Endothelial cell of umbilical vein (primary cell): ENCODE results near the gene TMEM132A. TPM values are rescaled to one million over a fixed set of nuclear protein-coding genes. Genes with fewer than 3 reads are reported as not detected.

Experiments used
- BruUV-seq: library from RNA; stranded (reverse); fragments of 400-500 nt; replicated peaks from 2 replicates; lab custom pipeline; 2021; lab: Mats Ljungman, UMichigan
- CTCF ChIA-PET: fragments of 300-600, 350-600 bp; sonication (Branson Sonifier 250); formaldehyde crosslinking; loops from one replicate; lab custom pipeline; 2021; ENCODE audit warnings: antibody characterized with exemption, inconsistent platforms; lab: Charles Lee
- POLR2A ChIA-PET: fragments of 300-600, 350-600 bp; sonication (Branson Sonifier 250); formaldehyde crosslinking; loops from one replicate; lab custom pipeline; 2021; ENCODE audit warnings: antibody characterized with exemption, inconsistent platforms; lab: Charles Lee
- DNase-seq: peaks from one replicate; pipeline ENCODE4 v3.0.0-alpha.2; 2011; ENCODE audit warnings: low read depth, low spot score
- FAIRE-seq: peaks from 2 replicates; lab custom pipeline; 2011; peaks lifted over from hg19 to GRCh38; lab: Jason Lieb, UNC
- H2AFZ ChIP-seq: 2 replicates; pipeline ENCODE4 v1.6.0; 2012; ENCODE audit warnings: low read depth, low read length, control low read depth, inconsistent platforms
- H3K27ac ChIP-seq: 2 replicates; pipeline ENCODE4 v1.5.1; 2011; ENCODE audit warnings: low read depth, mild to moderate bottlenecking, control low read depth, low read length, moderate library complexity; ENCODE audit not compliant: insufficient read depth
- H3K27me3 ChIP-seq, 2 experiments: 2 replicates each; pipeline versions ENCODE4 v1.6.0 to v1.6.1; 2011; ENCODE audit warnings: low read length in 2 of 2, mixed read lengths in 1 of 2; ENCODE audit not compliant: control insufficient read depth in 2 of 2, insufficient read depth in 2 of 2
- H3K36me3 ChIP-seq, 2 experiments: 2 replicates in 1 of 2; 3 replicates in 1 of 2; pipeline ENCODE4 v1.5.1; 2011; ENCODE audit warnings: low read length in 2 of 2, mild to moderate bottlenecking in 1 of 2, moderate library complexity in 1 of 2; ENCODE audit not compliant: control insufficient read depth in 2 of 2, insufficient read depth in 2 of 2; ENCODE audit errors: extremely low read depth in 1 of 2
- H3K4me1 ChIP-seq: 3 replicates; pipeline ENCODE4 v1.5.1; 2011; ENCODE audit warnings: mild to moderate bottlenecking, low read length; ENCODE audit not compliant: control insufficient read depth, insufficient read depth; ENCODE audit errors: extremely low read depth
- H3K4me2 ChIP-seq: 2 replicates; pipeline ENCODE4 v1.6.1; 2011; ENCODE audit warnings: low read length, control low read depth, mixed read lengths; ENCODE audit not compliant: insufficient read depth
- H3K4me3 ChIP-seq, 3 experiments: fragments of 200-600 bp in 1 of 3; sonication (generic), shearing (Covaris generic) in 1 of 3; replicated peaks in 1 of 3; 2 replicates each; pipeline ENCODE4 v1.5.1; 2011 to 2016; ENCODE audit warnings: control low read depth in 3 of 3, low read length in 3 of 3, mild to moderate bottlenecking in 2 of 3, inconsistent platforms in 1 of 3, low read depth in 1 of 3, moderate library complexity in 1 of 3; ENCODE audit not compliant: insufficient read depth in 1 of 3
- H3K79me2 ChIP-seq: 2 replicates; pipeline ENCODE4 v1.6.0; 2012; ENCODE audit warnings: low read length, inconsistent platforms; ENCODE audit not compliant: control insufficient read depth, insufficient read depth
- H3K9ac ChIP-seq: replicated peaks from 2 replicates; pipeline ENCODE3; 2011; ENCODE audit warnings: low read length, control low read depth; ENCODE audit not compliant: insufficient read depth; ENCODE audit errors: extremely low read depth
- H3K9me1 ChIP-seq: replicated peaks from 3 replicates; pipeline ENCODE4 v1.6.0; 2011; ENCODE audit warnings: mild to moderate bottlenecking, low read length; ENCODE audit not compliant: control insufficient read depth, insufficient read depth; ENCODE audit errors: extremely low read depth
- H3K9me3 ChIP-seq: replicated peaks from 2 replicates; pipeline ENCODE4 v1.5.1; 2012; ENCODE audit warnings: low read length, inconsistent platforms; ENCODE audit not compliant: control insufficient read depth, insufficient read depth
- H4K20me1 ChIP-seq: replicated peaks from 2 replicates; pipeline ENCODE3; 2011; ENCODE audit warnings: mild to moderate bottlenecking, low read length; ENCODE audit not compliant: control insufficient read depth, insufficient read depth; ENCODE audit errors: extremely low read depth
- EZH2 ChIP-seq: IDR thresholded peaks from 2 replicates; pipeline ENCODE4 v1.6.1; 2012; ENCODE audit warnings: borderline replicate concordance, low read depth, mild to moderate bottlenecking, moderate library complexity, low read length, inconsistent platforms; ENCODE audit not compliant: severe bottlenecking
- FOS ChIP-seq: IDR thresholded peaks from 2 replicates; pipeline ENCODE4 v1.6.1; 2011; ENCODE audit warnings: mild to moderate bottlenecking, low read length, moderate library complexity, borderline replicate concordance; ENCODE audit not compliant: insufficient read depth
- GATA2 ChIP-seq: IDR thresholded peaks from 2 replicates; pipeline ENCODE4 v1.7.0; 2011; ENCODE audit warnings: low read depth, mild to moderate bottlenecking, moderate library complexity, mixed read lengths, low read length; ENCODE audit not compliant: insufficient read length, insufficient read depth
- JUN ChIP-seq: IDR thresholded peaks from 2 replicates; pipeline ENCODE4 v1.6.1; 2011; ENCODE audit warnings: borderline replicate concordance, low read depth; ENCODE audit not compliant: insufficient read length, insufficient read depth
- MYC ChIP-seq: IDR thresholded peaks from one replicate; pipeline ENCODE4 v1.6.1; 2011; ENCODE audit warnings: mild to moderate bottlenecking, low read depth, low read length
- POLR2A ChIP-seq: IDR thresholded peaks from 2 replicates; pipeline ENCODE4 v1.6.1; 2012; ENCODE audit warnings: low read depth, mild to moderate bottlenecking, control low read depth, low read length
- POLR2AphosphoS5 ChIP-seq: IDR thresholded peaks from 2 replicates; pipeline ENCODE4 v1.6.1; 2012; ENCODE audit warnings: low read depth, mild to moderate bottlenecking, control low read depth, low read length, moderate library complexity; ENCODE audit not compliant: insufficient read depth
- dilution Hi-C: fragments of 300-500 bp; cut with MboI; formaldehyde crosslinking; loops from one replicate; pipeline ENCODE4 v1.15.0; 2019; ENCODE audit warnings: low sequenced_read_pairs; ENCODE audit not compliant: extremely low pct_ligation_motif_present
- intact Hi-C: fragments of 100-400 bp; cut with micrococcal nuclease; formaldehyde crosslinking; loops from one replicate; pipeline ENCODE4 v1.10.0; 2022
- polyA plus RNA-seq, 4 experiments: library from polyadenylated mRNA; depleted of rRNA in 3 of 4; stranded (reverse) in 3 of 4; unstranded in 1 of 4; fragments of >200 nt; gene quantifications; 2 replicates each; pipeline versions ENCODE4 v1.2.1 to v1.2.3, GENCODE V29; 2011 to 2012; ENCODE audit warnings: missing spikeins in 1 of 4
- total RNA-seq: library from RNA; stranded (reverse); gene quantifications from 2 replicates; pipeline ENCODE4 v1.2.3, GENCODE V29; 2021
- TF ChIP-seq, protein P1 (sequence below), 2 donors: IDR thresholded peaks; 1 replicate in 1 of 2; 2 replicates in 1 of 2; pipeline ENCODE4 v1.5.1; 2011; ENCODE audit warnings: low read length in 2 of 2, mild to moderate bottlenecking in 2 of 2, moderate library complexity in 2 of 2, control low read depth in 1 of 2, inconsistent platforms in 1 of 2, low read depth in 1 of 2; ENCODE audit not compliant: insufficient read depth in 1 of 2; ENCODE audit errors: extremely low read depth in 1 of 2
- TF ChIP-seq, protein P2 (sequence below): IDR thresholded peaks from 2 replicates; pipeline ENCODE4 v1.6.1; 2011; ENCODE audit not compliant: insufficient read depth, insufficient read length

TMEM132A gene
- total and polyA plus RNA-seq, 2 donors (not counting 3 experiments of a cell fraction or from before 2014, with no cell fraction given), result 74.3 to 106 TPM

DNA sequence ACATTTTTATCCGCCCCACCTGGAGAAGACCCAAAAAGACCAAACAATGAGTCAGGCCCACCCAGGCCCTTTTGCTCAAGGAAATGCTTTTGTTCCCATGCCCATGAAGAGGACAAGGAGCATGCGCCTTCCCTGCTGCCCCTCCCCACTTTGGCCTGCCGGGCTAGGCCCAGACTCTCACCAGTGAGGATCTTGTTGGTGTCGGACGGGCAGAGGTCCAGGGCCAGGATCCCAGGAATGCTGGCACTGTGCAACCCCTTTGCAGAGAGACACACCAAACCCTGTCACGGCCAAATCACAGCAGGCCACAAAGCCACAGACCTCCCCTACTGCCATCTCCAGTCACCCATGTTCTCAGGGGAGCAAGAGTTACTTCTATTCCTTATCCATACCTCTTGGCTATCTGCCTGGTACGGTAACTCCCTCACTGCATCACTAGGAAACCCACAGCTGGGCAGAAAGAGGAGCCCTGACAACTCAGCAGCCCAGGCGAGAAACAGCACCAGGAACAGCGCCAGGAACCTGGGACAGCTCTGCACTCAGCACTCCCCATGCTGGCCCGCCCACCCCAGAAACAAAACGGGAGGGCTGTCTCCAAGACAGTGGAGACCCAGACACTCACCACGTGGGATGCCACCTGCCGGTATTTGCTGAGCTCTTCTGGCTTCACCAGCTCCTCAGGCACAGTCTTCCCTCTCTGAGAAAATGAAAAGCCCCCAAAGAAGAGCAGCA, 23.4 kb upstream of the TMEM132A start:
- Histone ChIP-seq H2AFZ (no peak overlapping the region), H3K9ac (no peak overlapping the region), H3K27ac (no peak overlapping the region), H3K9me1 (no peaks in the 10 kb centered on the region), H3K27me3 (no peaks in the 10 kb centered on the region), H3K36me3 (peaks cover 34 to 51% of the 10 kb centered on the region in 2 experiments), H4K20me1 (no peaks in the 10 kb centered on the region), H3K79me2 (peaks cover 37% of the 10 kb centered on the region), H3K4me3 (no peak overlapping the region), H3K4me1 (peaks cover 15% of the 10 kb centered on the region), H3K4me2 (no peak overlapping the region), H3K9me3 (no peaks in the 10 kb centered on the region)
- intact Hi-C loops, result no loop called here
- ChIA-PET POLR2A (no interaction called here), CTCF (interaction anchor here (0.9 to 13.1 kb wide), 8 partner anchors 10 to 124 kb away, joined by 3 to 300 read pairs (median 14); partner anchors contain the start of gene TMEM132A)
- TF ChIP-seq MYC (no peak), POLR2AphosphoS5 (no peak), JUN (no peak), EZH2 (no peak), POLR2A (no peak), GATA2 (no peak), FOS (no peak)
- TF ChIP-seq, protein P1, sequence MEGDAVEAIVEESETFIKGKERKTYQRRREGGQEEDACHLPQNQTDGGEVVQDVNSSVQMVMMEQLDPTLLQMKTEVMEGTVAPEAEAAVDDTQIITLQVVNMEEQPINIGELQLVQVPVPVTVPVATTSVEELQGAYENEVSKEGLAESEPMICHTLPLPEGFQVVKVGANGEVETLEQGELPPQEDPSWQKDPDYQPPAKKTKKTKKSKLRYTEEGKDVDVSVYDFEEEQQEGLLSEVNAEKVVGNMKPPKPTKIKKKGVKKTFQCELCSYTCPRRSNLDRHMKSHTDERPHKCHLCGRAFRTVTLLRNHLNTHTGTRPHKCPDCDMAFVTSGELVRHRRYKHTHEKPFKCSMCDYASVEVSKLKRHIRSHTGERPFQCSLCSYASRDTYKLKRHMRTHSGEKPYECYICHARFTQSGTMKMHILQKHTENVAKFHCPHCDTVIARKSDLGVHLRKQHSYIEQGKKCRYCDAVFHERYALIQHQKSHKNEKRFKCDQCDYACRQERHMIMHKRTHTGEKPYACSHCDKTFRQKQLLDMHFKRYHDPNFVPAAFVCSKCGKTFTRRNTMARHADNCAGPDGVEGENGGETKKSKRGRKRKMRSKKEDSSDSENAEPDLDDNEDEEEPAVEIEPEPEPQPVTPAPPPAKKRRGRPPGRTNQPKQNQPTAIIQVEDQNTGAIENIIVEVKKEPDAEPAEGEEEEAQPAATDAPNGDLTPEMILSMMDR (IDR thresholded peaks at IDR 0.05; ENCODE audit: extremely low read depth in 1 of 2, insufficient read depth in 1 of 2, low read depth in 1 of 2, low read length in 2 of 2), result no peak
- TF ChIP-seq, protein P2, sequence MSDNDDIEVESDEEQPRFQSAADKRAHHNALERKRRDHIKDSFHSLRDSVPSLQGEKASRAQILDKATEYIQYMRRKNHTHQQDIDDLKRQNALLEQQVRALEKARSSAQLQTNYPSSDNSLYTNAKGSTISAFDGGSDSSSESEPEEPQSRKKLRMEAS, result no peak
- dilution Hi-C loops, result no loop called here
- no peak for DNase-seq
- no peak for FAIRE-seq
- no TSS peak for BruUV-seq
